MCF 10A (cell line): ENCODE measurements around the gene PEF1. TPM values are rescaled to one million over a fixed set of nuclear protein-coding genes. Genes with fewer than 3 reads are reported as not detected.
A peak's percentile ranks its signal among the peaks of the same experiment; 100 is the strongest.

Experiments
- BruUV-seq: library from RNA; stranded (reverse); fragments of 400-500 nt; replicated peaks from 2 replicates; lab custom pipeline; 2021; lab: Mats Ljungman, UMichigan
- CTCF ChIA-PET: fragments of 300-600 bp; sonication (Branson Sonifier 250); formaldehyde crosslinking; extraction: SDS; loops from one replicate; lab custom pipeline; 2021; ENCODE audit warnings: antibody characterized with exemption, inconsistent platforms; lab: Yijun Ruan, JAX
- POLR2A ChIA-PET: fragments of 300-600, 350-650 bp; sonication (Branson Sonifier 250); formaldehyde crosslinking; extraction: SDS; loops from one replicate; lab custom pipeline; 2020; ENCODE audit warnings: antibody characterized with exemption, inconsistent platforms; lab: Yijun Ruan, JAX
- DNase-seq: peaks from one replicate; pipeline ENCODE4 v3.0.0-alpha.2; 2018; ENCODE audit not compliant: unreplicated experiment
- H3K27ac Mint-ChIP-seq: one replicate; pipeline ENCODE4 v1.8.0; 2022; ENCODE audit warnings: mild to moderate bottlenecking, low read depth, mixed read lengths; ENCODE audit not compliant: unreplicated experiment
- H3K27me3 Mint-ChIP-seq: one replicate; pipeline ENCODE4 v1.8.0; 2022; ENCODE audit warnings: mixed read lengths; ENCODE audit not compliant: insufficient read depth, unreplicated experiment
- H3K36me3 Mint-ChIP-seq: one replicate; pipeline ENCODE4 v1.8.0; 2022; ENCODE audit warnings: mild to moderate bottlenecking, moderate library complexity, mixed read lengths; ENCODE audit not compliant: insufficient read depth, unreplicated experiment
- H3K4me1 Mint-ChIP-seq: one replicate; pipeline ENCODE4 v1.8.0; 2022; ENCODE audit warnings: mixed read lengths; ENCODE audit not compliant: insufficient read depth, unreplicated experiment
- H3K4me3 Mint-ChIP-seq: one replicate; pipeline ENCODE4 v1.8.0; 2022; ENCODE audit warnings: mild to moderate bottlenecking, moderate library complexity, mixed read lengths; ENCODE audit not compliant: unreplicated experiment
- H3K9me3 Mint-ChIP-seq: one replicate; pipeline ENCODE4 v1.8.0; 2022; ENCODE audit warnings: mixed read lengths; ENCODE audit not compliant: unreplicated experiment
- CTCF ChIP-seq: fragments of 200-600 bp; IDR thresholded peaks from one replicate; pipeline ENCODE4 v1.8.0; 2022; ENCODE audit warnings: antibody characterized with exemption, mild to moderate bottlenecking; ENCODE audit not compliant: unreplicated experiment
- intact Hi-C: fragments of 100-400 bp; cut with micrococcal nuclease; formaldehyde crosslinking; loops from 2 replicates; pipeline ENCODE4 v1.14.1; 2022
- total RNA-seq: library from RNA; stranded (reverse); gene quantifications from 2 replicates; pipeline ENCODE4 v1.2.3, GENCODE V29; 2022

PEF1 gene
- total RNA-seq, 1 experiment from 2014 or later: 61.1 TPM

- POLR2A ChIA-PET: interaction anchor here (0.6 to 12.3 kb wide), 28 partner anchors 9 to 709 kb away, joined by 3 to 207 read pairs (median 4); no protein-coding TSS in a partner anchor
- H3K4me3 Mint-ChIP-seq: peak overlapping the region; percentile 89
- intact Hi-C loops: no loop called here
- peak overlapping the region; percentile 100 for H3K27ac Mint-ChIP-seq
- H3K36me3 Mint-ChIP-seq: peaks cover 8% of the 10 kb centered on the region
- DNase-seq: no peak
- no peaks in the 10 kb centered on the region for H3K4me1 Mint-ChIP-seq
- CTCF ChIA-PET: interaction anchor here (0.6 to 1.2 kb wide), 4 partner anchors 20 to 72 kb away, joined by 3 to 5 read pairs (median 4); no protein-coding TSS in a partner anchor
- H3K9me3 Mint-ChIP-seq: no peaks in the 10 kb centered on the region
- no peaks in the 10 kb centered on the region for H3K27me3 Mint-ChIP-seq
- TF ChIP-seq CTCF: no peak
- BruUV-seq: TSS peak; percentile 69
These were observed 545 bp upstream of the PEF1 start for GRCh38 chr1:31645274-31645568.

GRCh38 chr1:31643976-31644559 lies 608 bp downstream of the PEF1 start:
- no peaks in the 10 kb centered on the region for H3K4me1 Mint-ChIP-seq
- no peaks in the 10 kb centered on the region for H3K27me3 Mint-ChIP-seq
- no peaks in the 10 kb centered on the region for H3K9me3 Mint-ChIP-seq
- DNase-seq: no peak
- intact Hi-C loops: no loop called here
- H3K27ac Mint-ChIP-seq: peak overlapping the region; percentile 100
- peak overlapping the region; percentile 89 for H3K4me3 Mint-ChIP-seq
- ChIA-PET POLR2A (interaction anchor here (0.7 to 12.3 kb wide), 22 partner anchors 9 to 320 kb away, joined by 3 to 207 read pairs (median 4); no protein-coding TSS in a partner anchor), CTCF (interaction anchor here (0.8 to 1.2 kb wide), 3 partner anchors 19 to 250 kb away, joined by 3 read pairs; no protein-coding TSS in a partner anchor)
- no TSS peak for BruUV-seq
- no peak for TF ChIP-seq CTCF
- H3K36me3 Mint-ChIP-seq: peaks cover 8% of the 10 kb centered on the region

- TF ChIP-seq CTCF: no peak
- ChIA-PET POLR2A (interaction anchor here (0.6 to 12.3 kb wide), 14 partner anchors 15 to 419 kb away, joined by 3 to 207 read pairs (median 3); partner anchors contain the start of gene PTP4A2), CTCF (interaction anchor here (0.7 to 1.1 kb wide), 3 partner anchors 24 to 78 kb away, joined by 3 to 4 read pairs (median 4); no protein-coding TSS in a partner anchor)
- Mint-ChIP-seq H3K4me3 (no peak overlapping the region), H3K9me3 (no peaks in the 10 kb centered on the region), H3K27ac (no peak overlapping the region), H3K27me3 (no peaks in the 10 kb centered on the region), H3K4me1 (peaks cover 4% of the 10 kb centered on the region), H3K36me3 (peaks cover 8% of the 10 kb centered on the region)
- no TSS peak for BruUV-seq
- no peak for DNase-seq
- intact Hi-C loops: no loop called here
These were observed 1.8 kb downstream of the PEF1 start for GRCh38 chr1:31642897-31643296.

GRCh38 chr1:31642366-31642765 lies 2.3 kb downstream of the PEF1 start:
- intact Hi-C loops: no loop called here
- POLR2A ChIA-PET: interaction anchor here (0.6 to 12.3 kb wide), 11 partner anchors 15 to 418 kb away, joined by 3 to 207 read pairs (median 3); partner anchors contain the start of gene PTP4A2
- Mint-ChIP-seq H3K4me1 (peaks cover 9% of the 10 kb centered on the region), H3K36me3 (peaks cover 8% of the 10 kb centered on the region), H3K27me3 (no peaks in the 10 kb centered on the region), H3K4me3 (no peak overlapping the region), H3K9me3 (no peaks in the 10 kb centered on the region), H3K27ac (no peak overlapping the region)
- CTCF ChIA-PET: interaction anchor here (0.9 to 1.1 kb wide), 3 partner anchors 49 to 322 kb away, joined by 3 to 4 read pairs (median 3); no protein-coding TSS in a partner anchor
- TF ChIP-seq CTCF: no peak
- DNase-seq: no peak
- BruUV-seq: no TSS peak
